Heart left ventricle (tissue), 13 donors: ENCODE measurements around the gene ASH1L.

Source experiments
- POLR2A ChIP-seq, 2 donors: fragments of 450-650 bp; IDR thresholded peaks; one replicate each; pipeline ENCODE4 v1.6.1; 2017; ENCODE audit warnings: antibody characterized with exemption in 2 of 2, mild to moderate bottlenecking in 2 of 2, moderate library complexity in 2 of 2
- TF ChIP-seq, protein P1 (sequence below), 12 donors: fragments of 200-600 bp; sonication (generic) in 4 of 12; IDR thresholded peaks; one replicate each; pipeline versions ENCODE4 v1.5.0 to v1.8.0; 2018 to 2022; ENCODE audit warnings: antibody characterized with exemption in 12 of 12, mild to moderate bottlenecking in 5 of 12
- donor health status: ischemic (EF 13 %, LVEDD 7.1; RV severe dilation, severe dysfunction).
- donor health status: DM: no; HTN: yes; CAD: no.
- donor health status: DM: no; HTN: no; CAD: no.
- donor health status: ischemic (EF 25% LVEDD 6.9; RV normal size, moderate dysfunction).
- donor health status: ischemic (EF 25% LVEDD 5.7; RV mildly dilated, moderate dysfunction).
- donor health status: ischemic (EF 35%, LVEDD 5.7; RV mildly dilated, moderate dysfunction).
- donor health status: nonischemic (EF 11% LVEDD 7.7; RV severe dilation, severe dysfunction).
- donor health status: DM: yes; HTN: yes; CAD: no.
- donor health status: PGD.
- donor health status: ischemic (EF 29% LVEDD 5.4; RV normal size, mild dysfunction).
- donor health status: nonischemic (EF 23%, LVEDD 6.1; RV moderate dilation, normal function).

DNA sequence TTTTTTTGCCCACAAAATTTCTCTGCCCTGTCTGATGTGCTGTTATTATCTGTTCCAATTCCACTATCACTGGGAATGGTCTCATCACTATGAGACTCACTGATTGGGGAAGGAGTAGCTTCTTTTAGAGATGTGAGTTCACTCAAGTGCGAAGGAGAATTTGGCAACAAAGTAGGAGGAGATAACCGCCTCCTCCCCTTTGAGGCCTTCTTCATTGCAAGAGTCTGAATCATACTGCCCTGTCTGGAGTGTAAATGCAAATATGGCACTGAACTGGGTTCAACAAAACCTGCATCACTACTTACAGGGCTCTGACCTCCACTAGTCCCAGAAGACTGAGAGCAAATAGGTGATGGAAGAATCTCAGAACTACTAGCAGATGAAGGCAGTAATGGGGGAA, 83.4 kb downstream of the ASH1L start:
- TF ChIP-seq, protein P1, sequence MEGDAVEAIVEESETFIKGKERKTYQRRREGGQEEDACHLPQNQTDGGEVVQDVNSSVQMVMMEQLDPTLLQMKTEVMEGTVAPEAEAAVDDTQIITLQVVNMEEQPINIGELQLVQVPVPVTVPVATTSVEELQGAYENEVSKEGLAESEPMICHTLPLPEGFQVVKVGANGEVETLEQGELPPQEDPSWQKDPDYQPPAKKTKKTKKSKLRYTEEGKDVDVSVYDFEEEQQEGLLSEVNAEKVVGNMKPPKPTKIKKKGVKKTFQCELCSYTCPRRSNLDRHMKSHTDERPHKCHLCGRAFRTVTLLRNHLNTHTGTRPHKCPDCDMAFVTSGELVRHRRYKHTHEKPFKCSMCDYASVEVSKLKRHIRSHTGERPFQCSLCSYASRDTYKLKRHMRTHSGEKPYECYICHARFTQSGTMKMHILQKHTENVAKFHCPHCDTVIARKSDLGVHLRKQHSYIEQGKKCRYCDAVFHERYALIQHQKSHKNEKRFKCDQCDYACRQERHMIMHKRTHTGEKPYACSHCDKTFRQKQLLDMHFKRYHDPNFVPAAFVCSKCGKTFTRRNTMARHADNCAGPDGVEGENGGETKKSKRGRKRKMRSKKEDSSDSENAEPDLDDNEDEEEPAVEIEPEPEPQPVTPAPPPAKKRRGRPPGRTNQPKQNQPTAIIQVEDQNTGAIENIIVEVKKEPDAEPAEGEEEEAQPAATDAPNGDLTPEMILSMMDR (IDR thresholded peaks at IDR 0.05): no peak
- no peak for TF ChIP-seq POLR2A (IDR thresholded peaks at IDR 0.05)
